Measurements from ENCODE around the gene HMGCR.
"Not testable (repeated sequence)": the region's sequence is repeated elsewhere in the genome, so short reads cannot be mapped to it uniquely, and the experiment has no call there.

HMGCR gene

DNA sequence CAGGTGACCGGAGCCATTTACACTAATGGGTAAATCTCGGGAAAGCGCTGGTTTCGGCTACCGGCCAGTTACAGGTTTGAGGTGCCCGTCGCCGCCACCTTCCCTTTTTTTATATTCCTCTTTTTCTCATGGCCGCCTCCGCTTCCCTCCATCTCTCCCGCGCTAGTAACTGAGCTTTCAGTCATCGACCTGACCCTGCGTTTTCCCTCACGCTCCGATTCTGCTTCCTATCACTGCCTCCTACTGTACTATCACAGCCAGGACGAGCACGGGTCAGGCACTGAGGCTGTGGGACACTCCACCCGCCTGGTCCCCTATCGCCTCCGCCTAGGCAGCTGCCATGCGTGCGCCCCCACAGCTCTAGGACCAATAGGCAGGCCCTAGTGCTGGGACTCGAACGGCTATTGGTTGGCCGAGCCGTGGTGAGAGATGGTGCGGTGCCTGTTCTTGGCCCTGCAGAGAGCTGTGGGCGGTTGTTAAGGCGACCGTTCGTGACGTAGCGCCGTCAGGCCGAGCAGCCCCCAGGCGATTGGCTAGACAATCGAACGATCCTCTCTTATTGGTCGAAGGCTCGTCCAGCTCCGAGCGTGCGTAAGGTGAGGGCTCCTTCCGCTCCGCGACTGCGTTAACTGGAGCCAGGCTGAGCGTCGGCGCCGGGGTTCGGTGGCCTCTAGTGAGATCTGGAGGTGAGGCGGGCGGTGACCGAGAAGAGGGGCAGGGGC is at the start of gene HMGCR:
HMGCR (plus strand) TSS at position 606 of the 722 bp plus-strand sequence. CDS start 5,386 bp downstream, outside the sequence.
- DNase-seq = peak; percentile 98

DNA sequence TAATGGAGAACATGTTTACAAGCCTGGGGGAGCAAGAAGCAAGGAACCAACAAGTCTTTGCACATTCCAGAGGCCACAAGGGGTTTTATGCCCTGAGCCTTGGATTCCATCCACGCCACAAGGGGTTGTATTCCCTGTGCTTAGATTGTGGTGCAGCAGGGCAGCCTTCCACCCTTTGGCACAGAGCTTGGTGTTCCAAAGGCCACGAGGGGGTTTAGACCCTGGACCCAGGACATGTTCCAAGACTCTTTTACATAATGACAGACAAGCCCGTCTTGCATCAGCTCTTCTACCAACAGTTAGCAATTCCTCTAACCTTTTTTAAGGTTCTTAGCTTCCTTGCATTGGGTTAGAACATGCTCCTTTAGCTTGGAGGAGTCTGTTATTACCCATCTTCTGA is 45.2 kb upstream of the HMGCR start:
- DNase-seq = not testable (repeated sequence)

DNA sequence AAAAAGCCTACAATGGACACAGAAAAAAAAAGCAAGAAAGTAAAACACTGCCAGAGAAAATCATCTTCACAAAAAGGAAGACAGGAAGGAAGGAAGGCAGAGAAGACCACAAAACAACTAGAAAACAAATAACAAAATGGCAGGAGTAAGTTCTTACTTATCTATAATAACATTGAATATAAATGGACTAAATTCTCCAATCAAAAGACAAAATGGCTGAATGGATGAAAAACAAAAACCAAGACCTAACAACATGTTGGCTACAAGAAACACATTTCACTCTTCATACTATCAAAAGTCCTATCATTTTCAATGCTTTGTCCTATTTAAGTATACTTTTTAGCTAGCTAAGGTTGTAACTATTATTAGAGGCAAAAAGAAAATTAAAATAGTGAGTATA is 36.9 kb upstream of the HMGCR start:
- no peak for DNase-seq

DNA sequence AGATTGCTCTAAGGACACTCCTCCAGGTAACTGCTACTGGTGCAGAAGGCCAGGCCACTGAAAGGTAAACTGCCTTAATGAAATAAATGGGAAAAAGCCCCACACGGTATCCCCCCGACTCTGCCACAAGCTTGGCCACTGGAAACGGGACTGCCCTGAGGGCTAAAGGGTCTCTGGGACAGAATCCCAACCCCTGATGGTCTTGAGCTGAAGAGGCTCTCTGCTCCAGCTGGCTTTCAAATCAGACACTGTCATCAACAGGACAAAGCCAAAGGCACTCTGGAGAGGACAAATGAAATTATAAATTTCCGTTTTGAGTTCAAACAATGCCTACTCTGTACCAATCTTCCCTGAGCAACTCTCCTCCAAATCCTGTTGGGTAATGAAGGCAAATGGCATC is 33.6 kb upstream of the HMGCR start:
- DNase-seq = no peak

DNA sequence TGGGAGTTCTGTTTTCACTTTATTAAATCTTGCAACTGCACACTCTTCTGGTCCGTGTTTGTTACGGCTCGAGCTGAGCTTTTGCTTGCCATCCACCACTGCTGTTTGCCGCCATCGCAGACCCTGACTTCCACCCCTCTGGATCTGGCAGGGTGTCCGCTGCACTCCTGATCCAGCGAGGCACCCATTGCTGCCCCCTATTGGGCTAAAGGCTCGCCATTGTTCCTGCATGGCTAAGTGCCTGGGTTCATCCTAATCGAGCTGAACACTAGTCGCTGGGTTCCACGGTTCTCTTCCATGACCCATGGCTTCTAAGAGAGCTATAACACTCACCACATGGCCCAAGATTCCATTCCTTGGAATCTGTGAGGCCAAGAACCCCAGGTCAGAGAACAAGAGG is 32.5 kb upstream of the HMGCR start:
- not testable (repeated sequence) for DNase-seq

DNA sequence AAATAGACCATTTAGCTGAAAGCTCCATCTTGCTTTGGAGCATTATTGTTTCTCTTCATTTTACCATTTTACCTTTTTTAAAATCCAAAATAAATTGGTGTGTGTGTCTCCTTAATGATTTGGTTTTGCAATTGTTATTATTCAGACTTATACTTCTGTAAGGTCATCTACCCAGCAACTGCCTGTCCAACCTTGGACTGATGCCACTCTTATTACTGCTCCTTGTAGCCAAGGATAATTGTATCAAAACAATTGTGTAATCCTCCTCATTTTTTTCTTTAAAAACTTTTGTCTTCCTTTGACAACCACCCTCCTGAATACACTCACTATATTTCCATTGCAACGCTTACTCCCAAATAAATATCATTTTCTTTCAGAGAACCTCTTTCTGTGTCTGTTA is 30.3 kb upstream of the HMGCR start:
- no peak for DNase-seq

DNA sequence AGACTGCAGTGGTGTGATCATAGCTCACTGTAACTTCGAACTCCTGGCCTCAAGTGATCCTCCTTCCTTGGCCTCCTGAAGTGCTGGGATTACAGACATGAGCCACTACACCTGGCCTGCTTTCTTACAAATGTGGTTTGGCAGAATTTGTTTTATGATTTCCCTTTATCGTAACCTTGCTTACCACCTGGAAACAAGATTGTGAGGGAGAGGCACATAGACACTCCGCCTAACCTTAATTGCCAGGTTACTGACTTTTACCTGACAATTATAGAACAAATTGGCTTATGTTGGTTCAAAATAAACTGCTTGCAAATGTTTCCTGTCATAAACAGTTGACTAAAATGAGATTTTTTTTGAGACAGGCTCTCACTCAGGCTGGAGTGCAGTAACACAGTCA is 26.8 kb upstream of the HMGCR start:
- DNase-seq = no peak

DNA sequence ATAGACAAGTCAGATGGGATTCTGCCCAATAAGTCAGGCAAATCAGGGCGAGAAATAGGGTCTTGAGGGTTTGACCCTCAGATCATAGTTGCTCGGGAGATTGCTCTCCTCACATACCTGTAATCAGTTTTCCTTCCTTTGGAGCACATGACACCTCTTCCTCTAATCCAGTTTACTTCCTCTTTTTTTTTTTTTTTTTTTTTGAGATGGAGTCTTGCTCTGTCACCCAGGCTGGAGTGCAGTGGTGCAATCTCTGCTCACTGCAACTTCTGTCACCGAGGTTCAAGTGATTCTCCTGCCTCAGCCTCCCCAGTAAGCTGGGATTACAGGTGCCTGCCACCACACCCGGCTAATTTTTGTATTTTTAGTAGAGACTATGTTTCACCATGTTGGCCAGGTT is 17.9 kb upstream of the HMGCR start:
- not testable (repeated sequence) for DNase-seq

DNA sequence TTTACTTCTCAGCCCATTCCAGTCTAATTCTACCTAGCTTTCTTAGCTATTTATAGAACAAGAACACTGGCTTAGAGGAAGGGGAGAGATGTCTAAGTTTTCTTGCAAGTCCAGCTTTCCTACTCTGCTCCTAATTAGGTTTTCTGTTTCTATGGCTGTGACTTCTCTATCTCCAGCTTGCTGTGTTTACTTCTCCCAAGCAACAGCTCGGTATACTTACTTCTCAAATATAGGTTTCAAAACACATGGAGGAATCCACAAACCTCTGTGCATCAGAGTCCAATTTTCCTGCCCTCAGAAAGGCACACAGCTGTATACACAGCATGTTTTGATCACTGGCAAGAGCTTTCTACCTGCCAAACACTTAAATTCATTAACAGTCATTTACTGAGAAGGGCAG is 17.4 kb upstream of the HMGCR start:
- DNase-seq = no peak

DNA sequence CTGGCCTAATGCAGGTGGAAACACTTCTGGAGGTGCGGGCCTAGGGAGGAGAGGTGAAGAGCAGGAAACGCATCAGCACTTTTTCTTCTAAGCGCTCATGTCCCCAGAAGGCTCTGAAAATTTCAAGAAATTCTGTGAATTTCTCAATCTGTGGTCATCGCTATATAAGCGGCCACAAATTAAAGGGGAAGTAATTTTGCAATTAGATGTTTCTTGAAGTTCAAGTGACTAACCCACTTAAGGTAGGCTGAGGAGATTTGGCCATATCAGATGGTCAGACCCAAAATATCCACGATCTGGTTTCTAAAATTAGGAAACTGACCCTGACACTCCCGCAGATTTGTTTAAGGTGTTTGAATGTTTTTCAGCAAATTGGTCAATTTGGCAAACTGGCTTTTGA is 16.6 kb upstream of the HMGCR start:
- DNase-seq = no peak

DNA sequence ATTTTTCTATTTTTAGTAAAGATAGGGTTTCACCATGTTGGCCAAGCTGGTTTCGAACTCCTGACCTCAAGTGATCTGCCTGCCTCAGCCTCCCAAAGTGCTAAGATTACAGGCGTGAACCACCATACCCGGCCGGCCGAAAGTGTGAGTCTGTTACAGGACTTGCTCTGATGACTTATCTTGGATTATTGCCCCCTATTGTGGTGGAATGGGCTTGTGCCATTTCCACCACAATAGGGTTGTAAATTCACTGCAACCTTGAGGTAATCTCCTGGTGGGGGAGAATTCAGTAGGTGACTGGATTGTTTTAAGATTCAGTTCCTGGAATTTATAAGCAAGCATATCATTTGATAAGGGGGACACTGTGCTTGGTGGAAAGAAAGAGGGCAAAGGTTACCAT is 15.0 kb upstream of the HMGCR start:
- DNase-seq = no peak

DNA sequence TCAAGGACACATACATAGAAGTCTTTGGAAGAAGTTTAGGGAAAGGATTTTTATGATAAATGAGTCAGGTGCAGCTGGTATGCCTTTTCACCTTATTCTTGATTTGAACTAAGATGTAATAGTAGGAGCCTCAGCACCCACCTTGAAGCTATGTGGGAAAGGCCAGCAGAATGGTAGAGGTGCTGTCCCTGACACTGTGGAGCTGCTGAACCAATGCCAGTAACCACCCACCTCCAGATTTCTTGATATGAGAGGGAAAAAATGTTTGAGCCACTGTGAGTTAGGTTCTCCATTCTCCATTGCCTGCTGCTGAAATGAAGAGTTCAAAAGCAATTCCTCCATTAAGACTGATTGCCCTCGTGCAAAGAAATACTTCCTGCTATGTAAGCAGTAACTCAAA is 12.2 kb upstream of the HMGCR start:
- no peak for DNase-seq

DNA sequence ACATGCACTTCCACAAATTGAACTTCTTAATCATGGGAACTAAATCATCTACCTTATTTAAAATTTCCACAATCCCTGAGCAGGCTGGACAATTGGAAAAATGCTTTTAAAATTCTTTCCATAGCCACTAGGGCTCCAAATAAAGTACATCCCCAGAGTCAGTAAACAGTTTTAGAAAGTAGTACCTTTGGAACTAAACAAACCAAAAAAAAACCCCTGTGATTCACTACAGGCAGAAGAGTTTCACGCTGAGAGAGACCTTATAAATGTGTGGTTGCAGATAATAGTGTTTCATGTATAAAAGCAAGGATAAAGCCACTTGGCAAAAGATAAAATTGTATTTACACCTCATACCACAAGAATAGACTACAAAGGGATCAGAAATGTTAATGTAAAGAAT is 11.8 kb upstream of the HMGCR start:
- no peak for DNase-seq

DNA sequence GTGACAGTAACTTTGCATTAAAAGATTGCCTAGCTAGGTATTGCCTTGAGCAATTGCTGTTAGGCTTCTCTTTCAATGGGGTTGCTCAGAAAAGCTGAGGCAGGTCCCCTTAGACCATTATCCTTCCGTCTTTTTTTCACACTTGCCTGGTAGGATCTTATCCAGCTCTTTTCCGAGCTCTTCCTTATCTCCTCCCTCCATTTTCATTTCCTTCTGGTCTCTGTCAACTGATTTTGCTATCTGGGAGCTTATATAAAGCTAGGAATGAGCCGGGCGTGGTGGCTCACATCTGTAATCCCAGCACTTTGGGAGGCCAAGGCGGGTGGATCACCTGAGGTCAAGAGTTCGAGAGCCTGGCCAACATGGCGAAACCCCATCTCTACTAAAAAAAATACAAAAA is 6.6 kb upstream of the HMGCR start:
- no peak for DNase-seq

DNA sequence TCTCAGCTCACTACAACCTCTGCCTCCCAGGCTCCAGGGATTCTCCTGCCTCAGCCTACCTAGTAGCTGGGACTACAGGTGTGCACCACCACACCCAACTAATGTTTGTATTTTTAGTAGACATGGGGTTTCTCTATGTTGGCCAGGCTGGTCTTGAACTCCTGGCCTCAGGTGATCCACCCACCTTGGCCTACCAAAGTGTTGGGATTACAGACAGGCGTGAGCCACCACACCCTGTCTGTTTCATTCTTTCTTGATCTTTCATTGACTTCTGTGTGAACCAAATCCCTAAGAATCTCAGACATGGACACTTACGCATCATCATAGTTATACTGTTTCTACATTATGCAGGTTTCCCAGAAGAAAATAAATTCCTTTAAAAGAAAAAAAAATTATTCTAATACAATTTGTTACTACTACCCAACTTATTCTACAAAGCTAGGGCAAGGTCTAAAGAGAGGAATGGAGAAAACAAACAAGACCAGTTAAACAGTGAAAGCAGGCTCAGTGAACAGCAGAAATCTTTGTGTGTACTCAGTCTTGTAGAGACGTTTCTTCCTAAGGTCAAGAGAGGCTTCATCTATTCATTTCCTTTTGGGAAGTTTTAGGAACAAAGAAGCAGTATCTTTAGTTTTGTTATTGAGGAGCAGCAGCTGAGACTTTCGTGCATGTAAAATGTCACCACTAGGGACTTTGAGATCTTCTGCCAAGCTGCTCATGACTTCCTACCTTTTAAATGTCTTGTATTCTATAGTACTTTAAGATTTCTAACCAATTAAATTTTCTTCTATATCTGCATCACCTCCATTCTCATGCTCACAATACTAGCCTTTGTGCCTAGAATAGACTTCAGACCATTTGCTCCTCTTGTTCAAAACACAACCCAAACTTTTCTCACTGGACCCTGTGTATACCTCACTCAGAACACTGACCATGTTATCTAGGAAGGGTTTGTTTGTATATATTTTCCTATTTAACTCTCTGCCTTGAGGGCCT is 5.6 kb upstream of the HMGCR start:
- DNase-seq = no peak

DNA sequence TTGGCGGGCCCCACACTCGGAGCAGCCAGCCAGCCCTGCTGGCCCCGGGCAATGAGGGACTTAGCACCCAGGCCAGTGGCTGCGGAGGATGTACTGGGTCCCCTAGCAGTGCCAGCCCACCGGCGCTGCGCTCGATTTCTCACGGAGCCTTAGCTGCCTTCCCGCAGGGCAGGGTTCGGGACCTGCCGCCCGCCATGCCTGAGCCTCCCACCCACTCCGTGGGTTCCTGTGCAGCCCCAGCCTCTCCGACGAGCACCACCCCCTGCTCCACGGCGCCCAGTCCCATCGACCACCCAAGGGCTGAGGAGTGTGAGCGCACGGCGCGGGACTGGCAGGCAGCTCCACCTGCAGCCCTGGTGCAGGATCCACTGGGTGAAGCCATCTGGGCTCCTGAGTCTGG is 3.3 kb upstream of the HMGCR start:
- not testable (repeated sequence) for DNase-seq

DNA sequence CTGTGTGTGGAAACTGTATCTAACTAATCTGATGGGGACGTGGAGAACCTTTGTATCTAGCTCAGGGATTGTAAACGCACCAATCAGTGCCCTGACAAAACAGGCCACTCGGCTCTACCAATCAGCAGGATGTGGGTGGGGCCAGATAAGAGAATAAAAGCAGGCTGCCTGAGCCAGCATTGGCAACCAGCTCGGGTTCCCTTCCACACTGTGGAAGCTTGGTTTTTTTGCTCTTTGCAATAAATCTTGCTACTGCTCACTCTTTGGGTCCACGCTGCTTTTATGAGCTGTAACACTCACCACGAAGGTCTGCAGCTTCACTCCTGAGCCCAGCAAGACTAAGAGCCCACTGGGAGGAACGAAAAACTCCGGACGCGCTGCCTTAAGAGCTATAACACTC is 2.6 kb upstream of the HMGCR start:
- not testable (repeated sequence) for DNase-seq

DNA sequence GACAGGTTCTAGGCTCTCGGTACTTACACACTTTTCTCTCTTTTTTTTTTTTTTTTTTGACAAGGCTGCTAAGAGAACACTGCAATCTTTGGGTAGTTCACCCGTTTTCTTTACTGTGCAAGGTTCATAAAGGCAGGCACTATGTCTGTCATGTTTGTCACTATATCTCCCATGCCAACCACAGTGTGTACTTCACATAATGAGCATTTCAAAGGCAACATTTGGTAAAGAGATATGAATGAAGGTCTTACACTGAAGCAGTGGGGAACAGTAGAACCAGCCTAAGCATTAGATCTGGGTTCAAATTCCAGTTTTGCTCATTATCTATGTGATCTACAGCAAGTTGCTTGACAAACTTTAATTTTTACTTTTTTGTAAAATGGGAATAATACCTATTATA is 1.5 kb upstream of the HMGCR start:
- DNase-seq = no peak

DNA sequence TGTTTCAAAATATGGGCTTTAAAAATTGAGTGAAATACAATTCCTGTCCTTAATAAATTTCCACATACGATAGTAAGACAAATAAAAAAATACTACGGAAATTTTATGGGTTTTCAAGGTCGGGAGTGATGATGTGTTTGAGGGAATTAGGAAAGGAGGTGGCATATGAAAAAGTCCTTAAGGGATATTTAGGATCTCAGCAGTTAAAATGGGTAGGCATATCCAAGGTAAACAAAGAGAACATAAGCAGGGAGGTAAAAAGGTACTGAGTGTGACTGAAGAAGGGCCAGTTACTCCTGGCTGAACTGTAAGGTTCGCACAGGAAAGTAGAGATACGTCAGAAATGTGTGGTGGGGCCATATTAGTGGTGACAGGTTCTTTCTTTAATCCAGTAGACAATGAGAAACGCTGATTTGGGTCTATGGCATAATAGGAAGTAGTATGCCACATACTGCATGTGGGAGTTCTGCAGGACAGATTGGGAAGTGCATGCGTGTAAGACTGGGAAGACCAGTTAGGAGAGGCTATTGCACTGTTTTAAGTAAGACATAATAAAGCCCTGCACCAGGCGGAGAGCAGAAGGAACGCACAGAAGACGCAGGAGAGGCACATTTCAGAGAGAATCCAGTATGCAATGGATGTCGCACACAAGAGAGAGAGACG is 937 bp upstream of the HMGCR start:
- peak; percentile 62 for DNase-seq

DNA sequence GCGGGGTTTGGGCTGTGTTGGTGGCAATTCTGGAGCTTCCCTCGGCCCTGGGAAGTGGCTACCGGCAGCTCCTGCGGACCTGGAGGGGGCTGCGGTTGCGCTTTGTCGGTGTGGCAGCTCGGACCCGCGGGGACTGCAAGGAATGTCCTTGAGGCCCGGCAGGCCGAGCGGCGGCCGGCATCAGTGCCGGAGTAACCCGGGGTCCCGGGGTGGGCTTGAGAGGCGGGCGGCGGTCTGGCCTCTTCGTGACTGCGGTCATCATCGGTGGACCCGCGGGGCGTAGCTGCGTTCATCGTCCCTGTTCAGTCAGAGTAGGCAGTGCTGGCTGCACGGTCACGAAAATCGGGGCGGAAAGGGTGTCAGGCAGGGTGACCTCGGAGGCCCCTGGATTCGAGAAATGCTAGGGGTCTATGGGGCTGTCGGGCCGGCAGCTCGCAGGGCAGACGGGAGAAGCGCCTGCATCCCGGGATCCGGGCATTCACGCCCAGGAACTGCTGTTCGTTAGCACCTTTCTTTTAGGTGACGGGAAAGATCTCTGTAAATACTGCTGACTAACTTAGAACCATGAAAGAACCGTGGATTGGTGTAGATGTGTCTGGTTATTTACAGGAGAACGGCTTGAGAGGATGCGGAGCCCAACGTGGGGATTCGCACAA is 474 bp downstream of the HMGCR start:
- no peak for DNase-seq

DNA sequence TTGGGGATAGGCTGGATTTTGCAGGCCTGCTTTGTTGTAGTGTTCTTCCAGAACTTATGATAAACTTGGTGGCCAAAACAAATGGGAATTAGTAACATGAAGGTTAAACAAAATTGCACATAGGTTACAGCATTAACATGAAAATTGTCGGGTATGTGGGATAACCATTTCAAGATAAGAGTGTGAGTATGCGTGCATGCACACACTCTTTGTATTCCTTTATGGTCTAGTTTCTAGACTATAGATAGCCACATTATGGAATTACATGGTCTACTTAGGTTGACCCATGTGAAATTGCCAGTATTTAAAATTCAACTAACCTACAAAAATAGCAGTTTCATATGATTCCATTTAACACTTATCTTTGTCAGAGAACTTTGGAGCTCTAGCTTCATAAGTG is 1.4 kb downstream of the HMGCR start:
- no peak for DNase-seq

DNA sequence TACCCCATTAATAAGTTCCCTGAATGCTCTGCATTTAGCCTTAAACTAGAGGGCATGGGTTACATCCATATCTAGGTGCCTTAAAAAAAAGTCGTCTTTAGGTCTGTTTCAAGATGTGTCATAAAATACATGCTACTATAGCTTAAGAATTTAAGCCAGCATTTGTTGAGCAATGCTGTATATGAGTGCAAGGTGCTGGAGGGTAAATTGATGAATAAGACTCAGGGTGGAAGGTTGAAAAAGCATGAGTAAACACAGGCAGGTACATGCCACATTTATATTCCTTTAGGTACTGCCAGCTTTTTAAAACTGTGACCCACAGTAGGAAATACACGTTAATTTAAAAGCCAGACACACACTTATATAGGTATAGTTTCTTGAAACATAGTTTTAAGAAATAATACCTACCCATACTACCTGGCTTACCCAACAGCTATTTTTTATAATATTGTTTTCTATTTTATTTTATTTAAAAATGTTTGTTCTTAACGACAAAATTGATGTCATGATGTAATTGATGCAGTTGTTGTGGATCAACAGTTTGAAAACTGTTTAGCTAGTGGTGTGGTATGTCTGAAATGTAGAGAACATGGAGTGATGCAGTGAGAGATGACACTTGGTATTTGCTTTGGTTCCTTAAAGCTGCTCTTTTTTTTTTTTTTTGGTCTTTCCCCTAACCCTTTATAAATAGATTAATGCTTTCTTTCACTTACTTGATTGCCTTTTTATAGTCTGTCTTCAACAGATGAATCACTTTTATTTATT is 3.9 kb downstream of the HMGCR start:
- DNase-seq = no peak

Measured in NCI-H345 (cell line).